HG03342 (cell line): ENCODE results near the gene AUTS2.

Experiments used
- ATAC-seq: cut with Tn5 transposase; IDR thresholded peaks from one replicate; pipeline ENCODE4 v1.9.1; 2021; ENCODE audit warnings: mild to moderate bottlenecking, moderate library complexity; ENCODE audit not compliant: unreplicated experiment

The AUTS2 gene

DNA sequence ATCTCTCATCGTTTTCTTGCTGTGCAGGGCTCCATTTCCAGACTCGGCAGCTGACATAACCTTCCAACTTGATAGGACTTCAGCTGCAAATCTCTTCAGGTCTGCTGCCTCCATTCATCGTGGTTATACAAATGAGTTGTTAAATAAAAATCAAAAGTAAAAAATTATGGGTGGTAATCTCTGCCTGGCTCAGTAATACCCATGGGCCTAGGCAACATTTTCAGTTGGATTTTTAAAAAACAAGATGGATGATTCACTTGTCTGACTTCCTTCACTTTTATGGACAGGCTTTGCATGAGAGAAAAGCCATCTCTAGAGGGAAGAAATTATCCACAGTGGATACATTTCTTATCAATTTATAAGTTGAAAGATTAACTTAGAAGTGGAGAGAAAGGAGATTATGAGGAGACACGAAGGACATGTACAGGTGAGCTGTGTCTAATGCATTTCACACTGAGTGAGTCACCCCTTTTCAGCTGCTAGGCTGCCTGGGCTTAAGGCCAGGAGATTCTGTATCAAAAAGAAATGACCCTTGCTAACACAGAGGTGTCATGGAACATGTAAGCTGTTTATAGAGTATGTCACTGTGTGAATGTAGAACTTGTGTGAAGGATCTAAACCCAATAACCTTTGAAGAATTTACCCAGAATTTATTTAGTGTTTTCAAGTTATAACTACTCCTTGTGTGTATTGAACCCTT, 495.1 kb downstream of the AUTS2 start:
- no peak for ATAC-seq

GRCh38 chr7:70094831-70095230, 496.6 kb downstream of the AUTS2 start:
- ATAC-seq = no peak

- ATAC-seq = no peak
Observed at GRCh38 chr7:70097645-70098044, 499.4 kb downstream of the AUTS2 start.

DNA sequence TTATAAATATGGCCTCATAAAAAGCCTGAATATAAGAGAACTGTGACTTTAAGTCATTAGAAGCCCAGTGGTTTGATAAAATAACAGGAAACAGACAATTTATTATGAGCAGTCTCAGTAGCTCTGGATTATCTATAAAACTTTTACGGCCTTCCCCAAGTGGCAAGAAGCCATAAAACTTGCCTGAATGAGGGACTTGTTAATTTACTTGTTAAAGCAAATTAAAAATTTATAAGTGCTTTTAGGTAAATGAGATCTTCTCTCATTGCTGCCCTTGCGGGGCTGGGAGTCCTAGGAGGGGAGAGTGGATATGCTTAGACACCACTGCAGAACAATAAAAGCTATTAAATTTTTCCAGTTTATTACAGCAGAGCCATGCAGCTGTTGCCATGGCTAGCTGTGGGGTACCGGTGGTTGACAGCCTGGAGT, 499.9 kb downstream of the AUTS2 start:
- no peak for ATAC-seq

GRCh38 chr7:70098905-70099672, 500.8 kb downstream of the AUTS2 start:
- ATAC-seq = no peak

DNA sequence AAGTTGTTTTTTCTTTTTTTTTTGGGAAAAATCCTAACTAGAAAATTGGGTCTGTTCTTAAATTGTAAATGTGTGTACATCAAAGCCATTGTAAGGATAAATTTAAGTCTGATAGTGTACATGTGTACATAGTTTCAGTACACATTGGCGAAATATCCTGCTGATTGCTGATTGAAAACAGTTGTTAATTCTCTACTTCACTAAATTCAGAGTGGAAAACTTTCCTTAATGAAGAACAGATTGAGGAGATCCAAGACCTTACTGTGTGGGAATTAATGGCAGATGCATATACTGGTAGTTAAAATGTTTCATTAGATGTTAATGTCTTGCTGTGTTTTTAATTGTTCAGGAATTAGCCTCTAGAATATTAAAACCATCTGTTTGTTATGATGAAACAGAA, 506.0 kb downstream of the AUTS2 start:
- ATAC-seq = no peak

GRCh38 chr7:70113078-70113477, 514.8 kb downstream of the AUTS2 start:
- no peak for ATAC-seq

DNA sequence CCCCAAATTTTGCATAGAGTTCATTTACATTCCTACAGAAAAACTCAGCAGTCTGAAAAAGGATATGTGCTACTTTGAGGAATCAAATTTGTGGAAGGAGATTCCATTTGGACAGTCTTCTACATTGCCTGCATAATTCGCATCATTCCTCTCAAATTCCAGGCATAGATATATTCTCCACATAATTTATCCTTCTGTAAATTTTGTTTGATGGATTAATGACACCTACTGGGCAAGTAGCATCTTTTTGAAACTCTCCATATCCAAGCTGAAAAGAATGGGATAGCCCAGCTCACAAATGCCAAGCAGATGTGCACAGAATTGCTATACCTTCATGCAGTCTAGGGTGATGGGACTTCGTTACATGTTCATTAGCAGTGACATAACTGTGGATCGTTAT, 515.3 kb downstream of the AUTS2 start:
- ATAC-seq = no peak

DNA sequence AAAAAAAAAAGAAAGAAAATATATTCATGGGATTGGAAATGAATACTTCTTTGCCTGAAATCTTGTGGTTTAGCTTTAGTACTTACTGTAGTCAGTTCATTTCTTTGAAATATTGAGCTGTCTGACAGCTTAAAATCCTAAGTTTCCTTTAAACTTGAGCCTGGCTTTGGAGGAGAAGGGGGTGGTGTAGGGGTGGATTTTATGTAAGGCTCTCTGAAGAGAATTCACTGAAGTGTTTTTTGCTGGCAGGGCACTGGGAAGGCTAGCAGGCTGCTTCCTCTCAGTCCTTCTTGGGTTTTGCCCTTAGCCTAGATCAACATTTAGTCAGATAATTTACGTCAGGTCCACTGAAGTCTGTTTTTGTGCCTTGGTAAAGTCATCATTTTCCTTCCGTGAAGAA, 516.5 kb downstream of the AUTS2 start:
- ATAC-seq = no peak

- ATAC-seq = no peak
Observed at GRCh38 chr7:70116244-70116643, 518.0 kb downstream of the AUTS2 start.

GRCh38 chr7:70116867-70117266, 518.6 kb downstream of the AUTS2 start:
- ATAC-seq = no peak

DNA sequence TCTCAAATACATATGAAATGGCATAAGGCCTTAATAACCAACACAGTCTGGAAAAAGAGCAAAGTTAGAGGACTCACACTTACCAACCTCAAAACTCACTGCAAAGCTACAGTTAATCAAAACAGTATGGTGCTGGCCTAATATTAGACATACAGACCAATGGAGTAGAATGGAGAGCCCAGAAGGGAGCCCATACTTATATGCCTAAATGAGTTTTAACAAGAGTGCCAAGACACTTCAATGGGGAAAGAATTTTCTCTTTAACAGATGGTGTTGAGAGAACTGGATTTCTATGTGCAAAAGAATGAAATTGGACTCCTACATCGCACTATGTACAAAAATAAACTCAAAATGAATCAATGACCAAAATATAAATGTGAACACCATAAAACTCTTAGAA, 522.6 kb downstream of the AUTS2 start:
- no peak for ATAC-seq

DNA sequence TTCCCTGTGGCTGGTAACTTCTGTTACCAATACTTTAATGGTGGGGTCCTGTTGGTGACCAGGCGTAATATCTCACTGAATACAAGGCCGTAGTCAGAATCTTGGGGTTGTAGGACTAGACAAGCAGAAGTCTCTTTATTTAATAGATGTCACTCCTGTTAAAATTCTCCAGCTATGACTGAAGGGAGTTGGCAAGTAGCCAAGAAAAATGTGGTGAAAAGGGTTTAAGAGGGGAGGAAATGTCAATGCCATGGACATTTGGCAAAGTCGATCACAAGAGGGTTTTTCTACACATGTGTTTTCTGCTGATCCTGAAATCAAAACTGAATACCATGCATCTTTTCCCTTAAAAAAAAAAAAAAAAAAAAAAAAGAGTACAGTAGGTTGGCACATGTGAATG, 533.5 kb downstream of the AUTS2 start:
- ATAC-seq = no peak

GRCh38 chr7:70132226-70132851, 534.1 kb downstream of the AUTS2 start:
- ATAC-seq = no peak

DNA sequence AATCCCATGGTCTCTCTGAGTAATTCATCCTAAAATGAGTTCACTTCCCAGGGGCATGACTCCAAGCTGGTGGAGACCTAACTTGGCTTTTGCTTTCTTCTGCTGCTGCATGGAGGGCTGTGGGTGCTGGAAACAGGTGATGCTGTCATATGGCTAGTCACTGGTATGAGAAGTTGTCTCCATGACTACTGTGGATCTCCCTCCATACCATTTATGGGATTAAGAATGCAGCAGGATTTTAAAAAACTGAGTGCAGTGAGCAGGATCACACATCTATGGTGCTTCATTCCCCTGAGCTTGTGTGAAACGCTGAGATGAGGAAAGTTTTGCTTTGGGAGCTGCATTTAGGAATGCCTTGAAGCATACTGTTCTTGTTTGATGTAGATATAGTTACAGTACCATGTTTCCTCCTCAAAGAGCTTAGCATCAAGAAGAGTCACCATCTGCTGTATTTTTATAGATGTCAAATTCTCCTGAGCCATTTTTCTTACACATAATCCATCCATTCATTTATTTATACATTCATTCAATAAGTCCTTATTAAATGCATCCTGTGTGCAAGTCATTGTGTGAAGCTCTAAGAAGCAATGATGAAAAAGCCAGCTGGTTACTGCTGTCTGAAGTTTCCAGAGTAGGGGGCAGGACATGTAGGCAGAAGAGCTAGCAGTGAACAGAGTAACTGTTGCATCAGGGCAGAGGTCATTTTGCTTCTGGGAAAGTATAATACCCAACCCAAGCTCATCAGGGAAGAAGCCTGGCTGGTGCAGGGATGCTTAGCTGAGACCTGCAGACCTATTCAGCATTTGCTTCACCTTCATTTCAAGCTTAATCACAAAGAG, 534.8 kb downstream of the AUTS2 start:
- no peak for ATAC-seq

DNA sequence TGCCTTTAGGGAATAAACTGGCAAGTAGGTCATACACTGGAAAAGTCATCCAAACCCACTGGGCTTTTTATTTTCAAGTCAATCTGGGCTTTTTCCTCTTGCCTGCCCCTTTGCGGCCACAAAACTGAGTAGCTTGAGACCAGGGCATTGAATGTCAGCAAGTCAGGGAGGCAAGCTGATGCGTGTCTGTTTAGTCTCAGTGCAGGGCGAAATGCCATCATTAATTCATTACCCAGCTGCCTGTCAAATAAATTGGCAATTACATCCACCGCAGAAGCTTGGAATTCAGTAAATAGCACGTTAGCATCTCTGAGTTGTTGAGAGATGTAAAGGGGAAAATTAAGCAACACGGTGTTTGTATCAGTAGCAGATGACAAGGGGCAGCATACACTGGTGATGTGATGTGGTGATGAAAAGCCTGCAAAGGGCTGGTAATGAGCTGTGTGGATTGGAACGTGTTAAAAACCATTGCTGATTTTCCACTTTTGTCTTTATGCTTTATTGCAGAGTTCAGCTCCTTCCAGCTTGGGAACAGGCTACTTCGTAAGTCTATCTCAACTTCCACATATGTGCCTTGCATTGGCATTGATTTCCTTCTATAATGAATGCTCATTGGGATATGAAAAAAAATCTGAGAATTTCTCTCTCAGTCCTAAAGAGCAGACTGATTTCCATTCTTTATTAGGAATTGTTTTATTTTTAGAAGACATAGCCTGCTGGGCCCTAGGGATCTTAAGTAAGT, 535.9 kb downstream of the AUTS2 start:
- no peak for ATAC-seq

DNA sequence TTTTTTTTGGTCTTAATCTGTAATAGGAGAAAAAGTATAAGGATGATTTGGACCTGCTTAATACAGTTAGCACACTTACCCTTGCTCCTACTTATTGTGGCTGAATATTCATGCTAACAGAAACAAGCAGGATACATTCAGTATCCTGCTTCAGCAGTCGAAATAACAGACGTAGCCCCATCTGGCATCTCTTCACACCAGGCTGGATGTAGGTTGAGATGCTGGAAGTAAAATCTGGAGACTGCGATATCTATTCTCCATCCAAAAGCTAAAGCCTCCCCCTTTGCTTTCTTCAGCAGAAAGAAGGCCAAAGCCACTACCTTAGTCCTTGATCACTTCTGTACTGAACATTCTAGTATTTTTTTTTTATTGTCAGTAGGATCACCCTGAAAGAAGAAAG, 537.4 kb downstream of the AUTS2 start:
- no peak for ATAC-seq

DNA sequence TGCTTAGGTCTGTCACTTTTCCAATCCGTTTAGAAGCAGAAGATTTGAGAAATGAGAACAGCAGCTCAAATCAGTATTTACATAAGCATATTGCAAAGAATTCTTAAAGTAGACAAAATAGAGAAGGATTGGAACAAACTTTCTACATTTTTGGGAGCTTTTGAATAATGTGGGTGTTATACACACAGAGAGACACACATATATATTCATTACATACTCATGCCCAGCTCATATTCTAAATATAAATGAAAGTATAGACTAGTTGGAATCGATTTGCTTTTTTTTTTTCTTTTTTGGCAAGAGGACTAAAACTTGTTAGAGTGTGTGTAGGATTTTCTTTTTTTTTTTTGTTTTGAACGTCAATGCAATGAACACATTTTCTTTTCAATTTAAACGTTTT, 538.9 kb downstream of the AUTS2 start:
- no peak for ATAC-seq

DNA sequence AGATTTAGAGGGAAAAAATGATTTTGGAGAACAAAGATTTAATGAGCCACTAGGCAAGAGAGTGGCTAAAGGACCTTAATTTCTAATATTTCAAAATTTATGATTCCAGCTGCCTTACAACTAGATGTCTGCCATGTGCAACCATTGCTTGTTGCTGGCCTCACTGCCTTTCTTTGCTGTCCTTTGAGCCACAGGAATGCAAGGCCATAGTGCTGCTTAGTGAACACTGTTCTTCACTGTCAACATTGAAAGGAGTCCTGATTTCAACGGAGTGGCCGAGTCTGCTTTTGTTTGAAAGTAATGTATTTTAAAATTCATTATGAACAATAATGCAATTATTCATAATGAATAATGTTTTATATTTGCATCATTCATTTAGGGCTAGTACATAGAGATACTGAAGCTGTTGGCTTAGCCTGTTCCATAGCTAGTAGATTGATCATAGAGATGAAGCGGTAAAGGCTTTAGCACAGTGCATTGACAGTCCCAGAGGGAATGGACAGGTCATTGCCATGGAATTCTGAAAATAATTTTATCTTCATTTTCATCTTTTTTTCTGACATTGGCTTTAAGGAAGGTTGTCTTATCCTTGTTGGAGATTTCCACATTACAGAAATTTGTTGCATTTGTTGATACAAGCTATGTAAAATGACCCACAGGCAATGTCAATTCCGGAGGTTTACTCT, 544.1 kb downstream of the AUTS2 start:
- no peak for ATAC-seq
